GM19043 (cell line): ENCODE measurements around the gene EIF2B5.

Source experiments
- ATAC-seq: cut with Tn5 transposase; IDR thresholded peaks from one replicate; pipeline ENCODE4 v1.9.1; 2021; ENCODE audit warnings: low read depth; ENCODE audit not compliant: unreplicated experiment

The EIF2B5 gene

GRCh38 chr3:184189421-184189820 is 54.3 kb downstream of the EIF2B5 start:
- ATAC-seq, result no peak

GRCh38 chr3:184192889-184193288 is 57.7 kb downstream of the EIF2B5 start:
- no peak for ATAC-seq

- no peak for ATAC-seq
These were observed 58.9 kb downstream of the EIF2B5 start for GRCh38 chr3:184193991-184194539.
